GM12878 (cell line): ENCODE measurements around the gene CFP. TPM values are rescaled to one million over a fixed set of nuclear protein-coding genes. Genes with fewer than 3 reads are reported as not detected.
"Not testable (repeated sequence)": the region's sequence is repeated elsewhere in the genome, so short reads cannot be mapped to it uniquely, and the experiment has no call there.

ENCODE experiments used
- ATAC-seq: fragments of 200-7000 bp; cut with Tn5 transposase; 3 replicates; pipeline ENCODE4 v1.9.1; 2020; ENCODE audit warnings: mild to moderate bottlenecking, moderate library complexity
- Bru-seq: library from RNA; stranded (reverse); fragments of 400-500 nt; gene quantifications from one replicate; lab custom pipeline; 2021; lab: Mats Ljungman, UMichigan
- BruChase-seq, 2 experiments: library from RNA; stranded (reverse); fragments of 400-500 nt; gene quantifications; one replicate each; lab custom pipeline; 2021; lab: Mats Ljungman, UMichigan
- BruUV-seq: library from RNA; stranded (reverse); fragments of 400-500 nt; replicated peaks from 2 replicates; lab custom pipeline; 2021; lab: Mats Ljungman, UMichigan
- CTCF ChIA-PET: fragments of 300-600 bp; sonication (Branson Sonifier 250); formaldehyde crosslinking; extraction: SDS; loops from one replicate; lab custom pipeline; 2021; ENCODE audit warnings: inconsistent platforms; lab: Yijun Ruan, JAX
- POLR2A ChIA-PET: fragments of 350-600 bp; formaldehyde crosslinking; extraction: SDS; loops from one replicate; lab custom pipeline; 2021; ENCODE audit warnings: inconsistent platforms; lab: Charles Lee
- RAD21 ChIA-PET: fragments of 300-600 bp; sonication (Branson Sonifier 250); formaldehyde crosslinking; loops from one replicate; lab custom pipeline; 2023; ENCODE audit warnings: antibody characterized with exemption; ENCODE audit not compliant: unreplicated experiment; lab: Charles Lee
- SMC1A ChIA-PET: fragments of 300-600 bp; sonication (Branson Sonifier 250); formaldehyde crosslinking; loops from one replicate; lab custom pipeline; 2023; ENCODE audit not compliant: unreplicated experiment, uncharacterized antibody; lab: Charles Lee
- DNase-seq: peaks from one replicate; pipeline ENCODE4 v3.0.0-alpha.2; 2011; ENCODE audit warnings: low read depth, low spot score
- FAIRE-seq: peaks from 3 replicates; lab custom pipeline; 2011; peaks lifted over from hg19 to GRCh38; lab: Jason Lieb, UNC
- H2AFZ ChIP-seq: 2 replicates; pipeline ENCODE4 v1.6.0; 2011; ENCODE audit warnings: low read depth, low read length, control low read depth; ENCODE audit not compliant: control insufficient read depth
- H3K27ac ChIP-seq: 2 replicates; pipeline ENCODE4 v1.5.1; 2011; ENCODE audit warnings: control low read depth; ENCODE audit not compliant: control insufficient read depth, insufficient read depth
- H3K27me3 ChIP-seq, 2 experiments: replicated peaks in 1 of 2; 2 replicates each; pipeline versions ENCODE4 v1.6.0 to v1.6.1; 2011; ENCODE audit warnings: low read length in 1 of 2; ENCODE audit not compliant: control insufficient read depth in 2 of 2, insufficient read depth in 2 of 2
- H3K36me3 ChIP-seq, 2 experiments: 2 replicates each; pipeline ENCODE4 v1.5.1; 2011; ENCODE audit warnings: low read length in 1 of 2; ENCODE audit not compliant: control insufficient read depth in 2 of 2, insufficient read depth in 2 of 2
- H3K4me1 ChIP-seq: 2 replicates; pipeline ENCODE4 v1.6.1; 2011; ENCODE audit warnings: mild to moderate bottlenecking, low read length, moderate library complexity, mixed read lengths; ENCODE audit not compliant: control insufficient read depth, insufficient read depth
- H3K4me2 ChIP-seq: 2 replicates; pipeline ENCODE4 v1.6.0; 2011; ENCODE audit warnings: control low read depth; ENCODE audit not compliant: control insufficient read depth, insufficient read depth
- H3K4me3 ChIP-seq: fragments of 200-600 bp; sonication (generic); 2 replicates; pipeline ENCODE4 v1.5.1; 2016
- H3K79me2 ChIP-seq: 2 replicates; pipeline ENCODE4 v1.6.0; 2011; ENCODE audit warnings: low read length; ENCODE audit not compliant: control insufficient read depth, insufficient read depth
- H3K9ac ChIP-seq: 2 replicates; pipeline ENCODE4 v1.8.0; 2011; ENCODE audit warnings: low read length, control low read depth, mixed read lengths; ENCODE audit not compliant: control insufficient read depth, insufficient read depth
- H3K9me3 ChIP-seq: replicated peaks from 3 replicates; pipeline ENCODE4 v1.5.1; 2011; ENCODE audit warnings: mild to moderate bottlenecking, low read length; ENCODE audit not compliant: control insufficient read depth, insufficient read depth
- H4K20me1 ChIP-seq: 2 replicates; pipeline ENCODE4 v1.6.0; 2011; ENCODE audit not compliant: control insufficient read depth, insufficient read depth
- POLR2A ChIP-seq: IDR thresholded peaks from 2 replicates; pipeline ENCODE4 v1.6.1; 2011; ENCODE audit warnings: low read depth, mild to moderate bottlenecking, low read length
- SPI1 ChIP-seq: IDR thresholded peaks from 2 replicates; pipeline ENCODE4 v1.6.1; 2011; ENCODE audit warnings: low read depth, mild to moderate bottlenecking, low read length, moderate library complexity, borderline replicate concordance; ENCODE audit not compliant: insufficient read depth
- TCF3 ChIP-seq: IDR thresholded peaks from 2 replicates; pipeline ENCODE4 v1.6.1; 2012; ENCODE audit warnings: low read depth, mild to moderate bottlenecking, low read length, borderline replicate concordance; ENCODE audit not compliant: insufficient read depth
- WRNIP1 ChIP-seq: IDR thresholded peaks from 2 replicates; pipeline ENCODE4 v1.6.1; 2011; ENCODE audit warnings: low read depth, low read length, improper control_type of control experiment, borderline replicate concordance
- WGBS: methylation state at CpG from one replicate; pipeline ENCODE4 v1.1.6; 2016; ENCODE audit warnings: low lambda C conversion rate; ENCODE audit not compliant: insufficient replicate concordance, insufficient coverage; ENCODE audit errors: missing lambda C conversion rate; 5-methylcytosine and 5-hydroxymethylcytosine counted together
- in situ Hi-C: fragments of 300-500 bp; cut with MboI; formaldehyde crosslinking; loops from 9 replicates; pipeline ENCODE4 v1.14.3; 2018; ENCODE audit warnings: mixed read lengths
- intact Hi-C: fragments of 100-400 bp; cut with micrococcal nuclease; formaldehyde crosslinking; loops from one replicate; pipeline ENCODE4 v1.14.2; 2022; ENCODE audit not compliant: unreplicated experiment
- long read RNA-seq, 2 experiments: library from polyadenylated mRNA; unstranded; transcript quantifications; one replicate each; pipeline ENCODE4 v2.0.0, GENCODE V29; 2019 to 2020
- polyA minus RNA-seq, 3 experiments: library from RNA; depleted of rRNA, polyadenylated mRNA; stranded (reverse); fragments of >200 nt; gene quantifications; 2 replicates each; pipeline ENCODE4 v1.2.3, GENCODE V29; 2011
- polyA plus RNA-seq, 11 experiments: library from polyadenylated mRNA; depleted of rRNA in 4 of 11; unstranded in 6 of 11; stranded (reverse) in 5 of 11; fragments of >200 nt; fragmentation: Nextera tagmentation in 4 of 11; fragmentation: Illumina TruSeq in 1 of 11; extraction: Ambion mirVana in 4 of 11; extraction: Trizol in 1 of 11; gene quantifications; 1 replicate in 1 of 11; 2 replicates in 10 of 11; pipeline versions ENCODE4 v1.2.1 to v1.2.3, GENCODE V29; 2011 to 2016; ENCODE audit warnings: inconsistent platforms in 2 of 11, missing spikeins in 2 of 11, low read depth in 1 of 11
- total RNA-seq, 4 experiments: library from RNA; depleted of rRNA in 3 of 4; stranded (reverse); fragments of >200 nt in 3 of 4; fragmentation: Illumina TruSeq in 1 of 4; extraction: Trizol in 1 of 4; gene quantifications; 2 replicates each; pipeline versions ENCODE4 v1.2.1 to v1.2.3, GENCODE V29; 2013 to 2021

The CFP gene
- 13.9 and 14.4 TPM in 2 replicates for total RNA-seq (2013; cell fraction: nucleolus; rRNA removed)
- total RNA-seq (2014; rRNA removed) = 8.3 and 10.1 TPM in 2 replicates
- 3.5 and 3.7 TPM in 2 replicates for total RNA-seq (2014; rRNA removed; fragmentation: Illumina TruSeq; extraction: Trizol)
- total RNA-seq (2021) = 4.9 and 7.2 TPM in 2 replicates
- 13.4 TPM for polyA plus RNA-seq (2011; ENCODE audit: low read depth)
- polyA plus RNA-seq (2011; rRNA removed) = 0.42 and 1.1 TPM in 2 replicates
- polyA plus RNA-seq (2011; cell fraction: cytosol; rRNA removed) = 1.2 and 1.9 TPM in 2 replicates
- polyA plus RNA-seq (2011; cell fraction: nucleus; rRNA removed) = 3.3 and 4.9 TPM in 2 replicates
- 14.6 and 21.8 TPM in 2 replicates for polyA plus RNA-seq (2012)
- 0.36 and 2.4 TPM in 2 replicates for polyA plus RNA-seq (2014; fragmentation: Illumina TruSeq; extraction: Trizol)
- polyA plus RNA-seq (2014; fragmentation: Nextera tagmentation; extraction: Ambion mirVana) = 1 to 10 TPM in 1 of 2 experiments, under 1 TPM in 1; 0.72 to 2.8 TPM
- polyA plus RNA-seq (2014; rRNA removed) = 6.5 and 8.7 TPM in 2 replicates
- polyA plus RNA-seq (2016; fragmentation: Nextera tagmentation; extraction: Ambion mirVana) = 1 to 10 TPM; 1.9 to 2.9 TPM
- polyA minus RNA-seq (2011; rRNA and poly(A)+ RNA removed) = 1.1 and 1.5 TPM in 2 replicates
- polyA minus RNA-seq (2011; cell fraction: cytosol; rRNA and poly(A)+ RNA removed) = 0.31 and 1.5 TPM in 2 replicates
- polyA minus RNA-seq (2011; cell fraction: nucleus; rRNA and poly(A)+ RNA removed) = 0.97 and 2.2 TPM in 2 replicates
- Bru-seq, nascent RNA = percentile 52 among the genes with signal in this experiment
- percentile 58 among the genes with signal in this experiment for BruChase-seq, experiment 1, labeled RNA remaining after a 6-hour chase
- BruChase-seq, experiment 2, labeled RNA remaining after a 2-hour chase = percentile 53 among the genes with signal in this experiment
- long read RNA-seq, experiment 1, partial matches to known transcripts = 0 of 2 reads
- long read RNA-seq, experiment 1, other reads (novel, unspliced or antisense) = 1 of 2 reads
- long read RNA-seq, experiment 2 = 0 reads

DNA sequence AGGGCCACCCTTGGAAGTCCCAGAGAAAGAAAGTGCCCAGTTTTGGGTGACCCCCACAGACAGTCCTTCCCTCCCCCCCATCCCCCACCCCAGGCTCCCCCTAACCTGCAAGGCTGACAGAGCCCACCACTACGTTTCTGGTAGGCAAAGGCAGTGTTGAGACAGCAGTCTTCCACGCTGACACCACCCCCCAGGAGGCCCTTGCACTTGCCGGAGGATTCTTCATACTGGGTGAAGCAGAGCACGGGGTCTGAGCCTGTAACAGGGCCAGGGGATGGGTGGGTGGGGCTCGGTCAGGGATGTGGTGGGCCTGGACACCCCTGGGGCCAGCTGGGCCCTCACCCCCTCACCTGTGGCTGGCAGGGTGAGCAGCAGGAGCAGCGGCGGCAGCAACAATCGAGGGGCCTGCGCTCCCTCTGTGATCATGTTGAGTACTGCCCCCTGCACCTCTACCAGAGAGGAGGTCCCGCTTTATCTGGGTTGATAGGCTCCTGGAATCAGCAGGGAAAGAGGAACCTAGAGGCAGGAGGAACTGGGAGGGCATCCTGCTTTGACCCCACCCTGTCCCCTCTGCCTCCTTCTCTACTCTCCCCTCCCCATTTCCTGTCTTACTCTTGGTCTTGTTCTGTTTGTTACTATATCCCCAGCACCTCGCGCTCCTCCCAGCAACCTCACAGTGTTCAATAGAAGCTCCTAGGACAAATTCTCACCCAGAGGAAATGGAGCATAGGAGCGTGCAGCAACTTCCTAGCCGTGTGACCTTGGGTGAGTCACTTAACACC, at the start of gene CFP:
TSS of gene CFP (minus strand) at position 512 of the 782 bp plus-strand sequence. CDS start at position 426, 86 bp downstream.
- peak; percentile 35; the same call in 1 of the 2 replicates for TF ChIP-seq POLR2A
- TF ChIP-seq WRNIP1 = no peak
- peak; percentile 49; the same call in 1 of the 2 replicates for TF ChIP-seq SPI1
- TF ChIP-seq TCF3 = no peak
- TF ChIP-seq, all 136 proteins: peak for 2
- Histone ChIP-seq H3K4me3 (no peak within 1 kb of the TSS; the same call in 1 of the 2 replicates), H3K36me3 (no peaks in the 10 kb centered on the region; a peak in 2 of 4 replicates), H3K79me2 (no peaks in the 10 kb centered on the region), H3K4me1 (peaks cover 29% of the 10 kb centered on the region), H2AFZ (no peak within 1 kb of the TSS; the same call in 1 of the 2 replicates), H3K4me2 (peak within 1 kb of the TSS; percentile 79), H4K20me1 (no peaks in the 10 kb centered on the region), H3K27me3 (no peaks in the 10 kb centered on the region), H3K9me3 (no peaks in the 10 kb centered on the region), H3K27ac (peak within 1 kb of the TSS; percentile 79), H3K9ac (0 out of 2 replicates have a peak within 1 kb of the TSS, but pooled peaks have one; percentile 28)
- ChIA-PET RAD21 (interaction anchor here (1.1 to 2.0 kb wide), 6 partner anchors 13 to 132 kb away, joined by 3 to 10 read pairs (median 6); partner anchors contain the start of genes ELK1 and TIMP1), SMC1A (interaction anchor here (0.7 to 1.5 kb wide), 12 partner anchors 9 to 245 kb away, joined by 3 to 7 read pairs (median 3); partner anchors contain the start of gene TIMP1), POLR2A (interaction anchor here (0.6 to 1.9 kb wide), 7 partner anchors 12 to 781 kb away, joined by 3 to 6 read pairs (median 3); no protein-coding TSS in a partner anchor), CTCF (interaction anchor here (0.7 to 2.4 kb wide), 15 partner anchors 8 to 117 kb away, joined by 3 to 16 read pairs (median 4); partner anchors contain the start of gene ELK1)
- no peak for DNase-seq
- peak; percentile 54 for ATAC-seq
- no peak for FAIRE-seq
- in situ Hi-C loops = no loop called here
- intact Hi-C loops = loop anchor here (5.0 to 10.0 kb wide), 2 partner anchors 47 to 145 kb away; partner anchors contain the start of genes TIMP1 and ZNF41
- WGBS = 43% methylated on average over 10 of the region's 14 CpGs
- BruUV-seq = no TSS peak

DNA sequence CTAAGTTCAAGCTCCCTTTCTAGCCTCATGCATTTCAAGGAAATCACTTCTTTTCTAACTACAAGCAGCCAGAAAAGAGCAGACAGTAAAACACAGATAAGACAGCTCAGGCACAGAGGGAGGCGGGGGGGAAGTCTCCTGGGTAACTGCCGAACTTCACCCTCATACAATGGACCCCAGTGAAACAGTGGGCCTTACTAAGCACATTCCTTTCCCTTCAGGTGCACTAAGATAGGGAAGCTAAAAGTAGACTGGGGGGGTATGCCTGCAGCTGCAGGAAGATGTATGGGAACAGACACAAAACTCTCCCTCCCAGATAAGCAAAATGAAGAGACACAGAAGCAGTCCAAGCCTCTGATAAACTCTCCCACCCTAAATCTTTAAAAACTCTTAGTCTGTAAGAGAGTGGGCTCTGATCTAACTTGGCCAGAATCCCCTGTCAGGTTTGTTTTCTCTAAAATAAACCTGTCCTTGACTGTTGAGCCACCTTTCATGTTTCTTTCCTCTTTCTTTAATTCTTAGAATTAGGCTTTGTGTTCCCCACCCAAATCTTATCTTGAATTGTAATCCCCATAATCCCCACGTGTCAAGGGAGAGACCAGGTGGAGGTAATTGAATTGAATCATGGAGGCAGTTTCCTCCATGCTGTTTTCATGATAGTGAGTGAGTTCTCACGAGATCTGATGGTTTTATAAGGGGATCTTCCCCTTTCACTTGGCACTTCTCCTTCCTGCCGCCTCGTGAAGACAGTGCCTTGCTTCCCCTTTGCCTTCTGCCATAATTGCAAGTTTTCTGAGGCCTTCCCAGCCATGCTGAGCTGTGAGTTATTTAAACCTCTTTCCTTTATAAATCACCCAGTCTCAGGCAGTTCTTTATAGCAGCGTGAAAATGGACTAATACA, 46.5 kb upstream of the CFP start:
- CTCF ChIA-PET, H4K20me1 ChIP-seq, FAIRE-seq, BruUV-seq, H3K4me1 ChIP-seq, SMC1A ChIA-PET, DNase-seq, H3K79me2 ChIP-seq, H3K9me3 ChIP-seq, intact Hi-C loops, H2AFZ ChIP-seq, H3K4me2 ChIP-seq, POLR2A ChIA-PET, H3K4me3 ChIP-seq, H3K9ac ChIP-seq, ATAC-seq, H3K27me3 ChIP-seq, H3K27ac ChIP-seq, H3K36me3 ChIP-seq, in situ Hi-C loops, RAD21 ChIA-PET: not testable (repeated sequence)
- 44% methylated on average over 7 of the region's 7 CpGs for WGBS
